ENCODE data around the gene NMS. TPM values are rescaled to one million over a fixed set of nuclear protein-coding genes. Genes with fewer than 3 reads are reported as not detected.

The NMS gene
- total and polyA plus RNA-seq, 4 donors, result not detected

GRCh38 chr2:100527440-100528015 is 57.2 kb downstream of the NMS start:
- Histone ChIP-seq H3K9ac (ENCODE audit: insufficient read depth in 1 of 2, low read length in 2 of 2) (no peak overlapping the region), H3K4me3 (no peak overlapping the region), H3K4me1 (ENCODE audit: control insufficient read depth in 5 of 5, insufficient read depth in 5 of 5, low read length in 5 of 5) (no peaks in the 10 kb centered on the region), H3K9me3 (ENCODE audit: control insufficient read depth in 4 of 4, insufficient read depth in 3 of 4, low read length in 3 of 4) (no peaks in the 10 kb centered on the region), H3K27ac (ENCODE audit: low read depth in 1 of 2, low read length in 1 of 2) (no peak overlapping the region), H3K36me3 (ENCODE audit: control insufficient read depth in 4 of 4, insufficient read depth in 4 of 4, low read length in 4 of 4) (no peaks in the 10 kb centered on the region), H3K27me3 (ENCODE audit: control insufficient read depth in 3 of 3, insufficient read depth in 3 of 3, low read length in 2 of 3) (no peaks in the 10 kb centered on the region)
- no peak for ATAC-seq (ENCODE audit: insufficient read depth, low FRiP score)
- no peak for TF ChIP-seq CTCF (IDR thresholded peaks at IDR 0.05; ENCODE audit: control extremely low read depth, extremely low read depth)
- peak; percentile 6 to 54 (median 26) for DNase-seq
- WGBS, 2 donors, result 60 to 74% methylated on average over 7 of the region's 7 CpGs

GRCh38 chr2:100529176-100529575 is 58.9 kb downstream of the NMS start:
- Histone ChIP-seq H3K27me3 (ENCODE audit: control insufficient read depth in 3 of 3, insufficient read depth in 3 of 3, low read length in 2 of 3) (no peaks in the 10 kb centered on the region), H3K9me3 (ENCODE audit: control insufficient read depth in 4 of 4, insufficient read depth in 3 of 4, low read length in 3 of 4) (peaks cover 0 to 2% (median 0%) of the 10 kb centered on the region in 4 donors), H3K4me3 (no peak overlapping the region), H3K4me1 (ENCODE audit: control insufficient read depth in 5 of 5, insufficient read depth in 5 of 5, low read length in 5 of 5) (no peaks in the 10 kb centered on the region), H3K27ac (ENCODE audit: low read depth in 1 of 2, low read length in 1 of 2) (no peak overlapping the region), H3K9ac (ENCODE audit: insufficient read depth in 1 of 2, low read length in 2 of 2) (no peak overlapping the region), H3K36me3 (ENCODE audit: control insufficient read depth in 4 of 4, insufficient read depth in 4 of 4, low read length in 4 of 4) (no peaks in the 10 kb centered on the region)
- WGBS, 2 donors, result 93 to 96% methylated on average over 8 of the region's 8 CpGs
- ATAC-seq (ENCODE audit: insufficient read depth, low FRiP score), result no peak
- TF ChIP-seq CTCF (IDR thresholded peaks at IDR 0.05; ENCODE audit: control extremely low read depth, extremely low read depth), result no peak
- no peak for DNase-seq

- no peak for TF ChIP-seq CTCF (IDR thresholded peaks at IDR 0.05; ENCODE audit: control extremely low read depth, extremely low read depth)
- Histone ChIP-seq H3K27ac (ENCODE audit: low read depth in 1 of 2, low read length in 1 of 2) (no peak overlapping the region), H3K4me3 (no peak overlapping the region), H3K27me3 (ENCODE audit: control insufficient read depth in 3 of 3, insufficient read depth in 3 of 3, low read length in 2 of 3) (no peaks in the 10 kb centered on the region), H3K9ac (ENCODE audit: insufficient read depth in 1 of 2, low read length in 2 of 2) (no peak overlapping the region), H3K36me3 (ENCODE audit: control insufficient read depth in 4 of 4, insufficient read depth in 4 of 4, low read length in 4 of 4) (no peaks in the 10 kb centered on the region), H3K9me3 (ENCODE audit: control insufficient read depth in 4 of 4, insufficient read depth in 3 of 4, low read length in 3 of 4) (peaks cover 0 to 6% (median 0%) of the 10 kb centered on the region in 4 donors), H3K4me1 (ENCODE audit: control insufficient read depth in 5 of 5, insufficient read depth in 5 of 5, low read length in 5 of 5) (no peaks in the 10 kb centered on the region)
- no peak for DNase-seq
- WGBS, 2 donors, result 78 to 79% methylated on average over 6 of the region's 6 CpGs
- no peak for ATAC-seq (ENCODE audit: insufficient read depth, low FRiP score)
Observed at GRCh38 chr2:100529900-100530299, 59.6 kb downstream of the NMS start.

Other genes starting within 250 kb of the NMS start
- 1 to 10 TPM; 4.4 to 5.2 TPM for gene LONRF2, start 148.0 kb upstream of the NMS start, total RNA-seq
- under 1 TPM; 0.38 to 0.71 TPM for gene LONRF2, start 148.0 kb upstream of the NMS start, polyA plus RNA-seq
- 10 to 100 TPM; 10.5 to 22.4 TPM for gene CHST10, start 52.8 kb upstream of the NMS start, total RNA-seq
- gene CHST10, start 52.8 kb upstream of the NMS start, polyA plus RNA-seq, result 1 to 10 TPM; 5.1 to 5.5 TPM
- gene PDCL3, start 92.5 kb downstream of the NMS start, total RNA-seq, result 10 to 100 TPM in 1 of 2 donors, 1 to 10 TPM in 1; 8.2 to 19.7 TPM
- 10 to 100 TPM; 26.7 to 29.9 TPM for gene PDCL3, start 92.5 kb downstream of the NMS start, polyA plus RNA-seq